Purkinje cell (primary cell): ENCODE results near the gene TAX1BP3. TPM values are rescaled to one million over a fixed set of nuclear protein-coding genes. Genes with fewer than 3 reads are reported as not detected.

Source experiments
- polyA plus RNA-seq: library from polyadenylated mRNA; unstranded; fragments of >200 nt; fragmentation: Nextera tagmentation; gene quantifications from 2 replicates; pipeline ENCODE4 v1.2.1, GENCODE V29; 2014

TAX1BP3 gene
- 1.3 and 6.0 TPM in 2 replicates for polyA plus RNA-seq

DNA sequence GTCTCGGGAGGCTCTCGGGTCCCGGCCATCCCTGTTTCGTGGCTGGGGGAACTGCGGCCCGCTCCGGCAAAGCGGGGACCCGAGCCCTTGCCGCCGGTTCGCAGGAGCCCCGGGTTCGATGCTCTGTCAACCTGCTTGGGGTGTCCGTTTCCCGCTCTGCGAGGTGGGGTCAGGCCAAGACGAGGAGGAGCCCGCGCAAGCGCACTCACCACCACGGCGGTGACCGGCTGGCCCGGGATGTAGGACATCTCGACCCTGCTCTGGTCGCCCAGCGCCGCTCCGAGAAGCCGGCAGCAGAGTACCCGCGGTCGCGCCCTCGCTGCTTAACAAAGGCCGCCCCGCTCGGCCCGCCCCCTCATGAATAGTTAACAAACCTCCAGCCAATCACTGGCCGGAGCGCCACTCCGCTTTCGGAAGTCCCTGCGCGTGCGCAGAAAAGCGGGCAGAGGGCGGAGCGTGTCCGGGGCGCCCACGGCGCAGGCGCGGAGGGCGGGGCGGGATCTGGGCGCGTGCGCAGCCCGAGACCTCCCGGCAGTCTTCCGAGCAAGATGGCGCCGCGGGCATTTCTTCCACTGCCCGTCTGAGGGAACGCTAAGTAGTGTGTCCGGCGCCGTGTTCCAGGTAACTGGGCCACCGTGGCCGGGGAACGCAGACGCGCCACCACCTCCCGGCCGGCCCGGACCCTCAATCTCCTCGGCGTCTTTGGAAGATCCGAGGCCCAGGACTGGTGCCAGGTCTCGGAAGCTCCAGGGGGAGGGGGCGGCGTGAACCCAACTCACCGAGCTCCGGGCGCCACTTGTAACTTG is at the start of gene TAX1BP3, which contains the start of gene EMC6:
Gene TAX1BP3 (minus strand): TSS at position 300 of the 806 bp plus-strand sequence. CDS start 52 bp downstream, at position 248.
Gene EMC6 (plus strand): TSS at position 534 of the 806 bp plus-strand sequence. CDS start 335 bp downstream, outside the sequence.

GRCh38 chr17:3695723-3696411 is 27.5 kb upstream of the TAX1BP3 start, which contains the start of gene P2RX5:
TSS of gene P2RX5 (minus strand) at chr17:3696155. CDS start at chr17:3696005, 150 bp downstream.

GRCh38 chr17:3636154-3636907 is 32.0 kb downstream of the TAX1BP3 start, which contains the start of the genes CTNS and SHPK:
TSS of gene CTNS (plus strand) at chr17:3636760. CDS start at chr17:3640207, 3,447 bp downstream.
TSS of gene SHPK (minus strand) at chr17:3636250. CDS start at chr17:3636219, 31 bp downstream.

Other genes with a start within 250 kb of the TAX1BP3 start
- not detected in 2 replicates for gene OR1E2, start 234.7 kb downstream of the TAX1BP3 start, polyA plus RNA-seq
- gene SPATA22, start 196.8 kb downstream of the TAX1BP3 start, polyA plus RNA-seq: not detected in 2 replicates
- 4.4 and 9.6 TPM in 2 replicates for gene ASPA, start 192.6 kb downstream of the TAX1BP3 start, polyA plus RNA-seq
- 0.07 and 0.59 TPM in 2 replicates for gene TRPV3, start 110.8 kb downstream of the TAX1BP3 start, polyA plus RNA-seq
- gene TRPV1, start 59.2 kb downstream of the TAX1BP3 start, polyA plus RNA-seq: 0.39 and 0.71 TPM in 2 replicates
- 0.98 and 1.1 TPM in 2 replicates for gene SHPK, start 32.3 kb downstream of the TAX1BP3 start, polyA plus RNA-seq
- 3.0 TPM in 1 of 2 replicates, not detected in the other for gene CTNS, start 31.8 kb downstream of the TAX1BP3 start, polyA plus RNA-seq
- gene EMC6, start 234 bp upstream of the TAX1BP3 start, polyA plus RNA-seq: 34.0 and 53.0 TPM in 2 replicates
- gene P2RX5, start 27.6 kb upstream of the TAX1BP3 start, polyA plus RNA-seq: 36.8 and 43.3 TPM in 2 replicates
- not detected in 2 replicates for gene HASPIN, start 55.3 kb upstream of the TAX1BP3 start, polyA plus RNA-seq
- 315 and 374 TPM in 2 replicates for gene ITGAE, start 132.6 kb upstream of the TAX1BP3 start, polyA plus RNA-seq
- gene NCBP3, start 177.7 kb upstream of the TAX1BP3 start, polyA plus RNA-seq: 6.3 and 8.6 TPM in 2 replicates
- gene CAMKK1, start 224.5 kb upstream of the TAX1BP3 start, polyA plus RNA-seq: 1.1 and 6.9 TPM in 2 replicates
- not detected in 2 replicates for gene P2RX1, start 247.9 kb upstream of the TAX1BP3 start, polyA plus RNA-seq